Kidney capillary endothelial cell (primary cell): ENCODE measurements around the gene TSBP1.
"Not testable (repeated sequence)": the region's sequence is repeated elsewhere in the genome, so short reads cannot be mapped to it uniquely, and the experiment has no call there.

Experiments
- DNase-seq: peaks from one replicate; pipeline ENCODE4 v3.0.0-alpha.2; 2018; ENCODE audit warnings: low spot score

The TSBP1 gene

GRCh38 chr6:32288426-32288825 lies 83.3 kb downstream of the TSBP1 start:
- no peak for DNase-seq

GRCh38 chr6:32273801-32274577 lies 97.7 kb downstream of the TSBP1 start:
- DNase-seq: not testable (repeated sequence)

- DNase-seq: no peak
Observed at GRCh38 chr6:32271429-32271828, 100.3 kb downstream of the TSBP1 start.

GRCh38 chr6:32268459-32268858 lies 103.2 kb downstream of the TSBP1 start:
- not testable (repeated sequence) for DNase-seq

GRCh38 chr6:32267035-32267434 lies 104.7 kb downstream of the TSBP1 start:
- no peak for DNase-seq

- not testable (repeated sequence) for DNase-seq
Observed at GRCh38 chr6:32257262-32257661, 114.4 kb downstream of the TSBP1 start.

GRCh38 chr6:32255199-32256153 lies 116.2 kb downstream of the TSBP1 start:
- DNase-seq: peak; percentile 95

GRCh38 chr6:32254761-32255198 lies 116.9 kb downstream of the TSBP1 start:
- no peak for DNase-seq

- no peak for DNase-seq
Observed at GRCh38 chr6:32252331-32253009, 119.2 kb downstream of the TSBP1 start.

- no peak for DNase-seq
Observed at GRCh38 chr6:32249262-32249661, 122.4 kb downstream of the TSBP1 start.

GRCh38 chr6:32247401-32247800 lies 124.3 kb downstream of the TSBP1 start:
- no peak for DNase-seq

GRCh38 chr6:32244946-32245398 lies 126.7 kb downstream of the TSBP1 start:
- DNase-seq: peak; percentile 79

GRCh38 chr6:32244270-32244669 lies 127.4 kb downstream of the TSBP1 start:
- no peak for DNase-seq
